22Rv1 (cell line): ENCODE results near the gene FNDC8.

Experiments
- H3K27ac ChIP-seq: fragments of 450-650 bp; 2 replicates; pipeline ENCODE4 v1.5.1; 2017
- ZFX ChIP-seq: fragments of 450-650 bp; IDR thresholded peaks from 2 replicates; pipeline ENCODE4 v1.6.1; 2017; ENCODE audit warnings: antibody characterized with exemption, borderline replicate concordance
- TF ChIP-seq, protein P1 (sequence below): fragments of 450-650 bp; IDR thresholded peaks from 2 replicates; pipeline ENCODE4 v1.5.1; 2017; ENCODE audit warnings: mild to moderate bottlenecking

Gene FNDC8

DNA sequence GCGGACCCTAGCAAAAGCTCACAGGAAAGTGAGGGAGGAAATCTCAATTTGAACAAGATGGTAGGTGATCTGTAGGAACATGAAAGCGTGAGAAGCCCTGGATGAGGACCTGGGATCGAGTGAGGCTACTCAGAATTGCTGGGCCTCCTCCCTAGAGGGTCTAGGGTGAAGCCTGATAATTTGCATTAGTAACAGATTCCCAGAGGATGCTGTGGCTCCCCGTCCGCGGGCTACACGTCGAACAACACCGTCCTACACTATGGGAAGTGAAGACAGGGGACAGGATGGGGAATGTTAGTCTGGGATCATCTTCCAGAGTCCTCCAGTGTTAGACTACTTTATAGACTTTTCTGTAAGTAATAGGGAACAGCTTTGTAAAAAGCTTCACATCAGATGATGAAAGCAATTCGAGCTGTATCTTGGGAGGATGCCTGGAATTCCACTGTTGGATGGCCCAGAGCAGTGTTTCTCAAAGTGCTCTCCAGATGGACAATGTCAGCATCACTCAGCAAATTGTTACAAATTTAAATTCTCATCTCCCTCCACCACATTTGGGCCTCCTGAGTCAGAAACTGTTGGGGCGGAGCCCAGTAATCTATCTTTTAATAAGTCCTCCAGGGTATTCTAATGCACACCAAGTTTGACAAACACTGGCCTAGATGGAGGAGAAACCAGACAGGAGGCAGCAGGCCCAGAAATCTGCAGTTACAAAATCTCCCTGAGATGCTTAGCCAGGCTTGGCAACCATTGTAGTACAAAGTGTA is 6.5 kb downstream of the FNDC8 start:
- no peak for TF ChIP-seq ZFX
- TF ChIP-seq, protein P1, sequence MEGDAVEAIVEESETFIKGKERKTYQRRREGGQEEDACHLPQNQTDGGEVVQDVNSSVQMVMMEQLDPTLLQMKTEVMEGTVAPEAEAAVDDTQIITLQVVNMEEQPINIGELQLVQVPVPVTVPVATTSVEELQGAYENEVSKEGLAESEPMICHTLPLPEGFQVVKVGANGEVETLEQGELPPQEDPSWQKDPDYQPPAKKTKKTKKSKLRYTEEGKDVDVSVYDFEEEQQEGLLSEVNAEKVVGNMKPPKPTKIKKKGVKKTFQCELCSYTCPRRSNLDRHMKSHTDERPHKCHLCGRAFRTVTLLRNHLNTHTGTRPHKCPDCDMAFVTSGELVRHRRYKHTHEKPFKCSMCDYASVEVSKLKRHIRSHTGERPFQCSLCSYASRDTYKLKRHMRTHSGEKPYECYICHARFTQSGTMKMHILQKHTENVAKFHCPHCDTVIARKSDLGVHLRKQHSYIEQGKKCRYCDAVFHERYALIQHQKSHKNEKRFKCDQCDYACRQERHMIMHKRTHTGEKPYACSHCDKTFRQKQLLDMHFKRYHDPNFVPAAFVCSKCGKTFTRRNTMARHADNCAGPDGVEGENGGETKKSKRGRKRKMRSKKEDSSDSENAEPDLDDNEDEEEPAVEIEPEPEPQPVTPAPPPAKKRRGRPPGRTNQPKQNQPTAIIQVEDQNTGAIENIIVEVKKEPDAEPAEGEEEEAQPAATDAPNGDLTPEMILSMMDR: no peak
- no peak overlapping the region for H3K27ac ChIP-seq

DNA sequence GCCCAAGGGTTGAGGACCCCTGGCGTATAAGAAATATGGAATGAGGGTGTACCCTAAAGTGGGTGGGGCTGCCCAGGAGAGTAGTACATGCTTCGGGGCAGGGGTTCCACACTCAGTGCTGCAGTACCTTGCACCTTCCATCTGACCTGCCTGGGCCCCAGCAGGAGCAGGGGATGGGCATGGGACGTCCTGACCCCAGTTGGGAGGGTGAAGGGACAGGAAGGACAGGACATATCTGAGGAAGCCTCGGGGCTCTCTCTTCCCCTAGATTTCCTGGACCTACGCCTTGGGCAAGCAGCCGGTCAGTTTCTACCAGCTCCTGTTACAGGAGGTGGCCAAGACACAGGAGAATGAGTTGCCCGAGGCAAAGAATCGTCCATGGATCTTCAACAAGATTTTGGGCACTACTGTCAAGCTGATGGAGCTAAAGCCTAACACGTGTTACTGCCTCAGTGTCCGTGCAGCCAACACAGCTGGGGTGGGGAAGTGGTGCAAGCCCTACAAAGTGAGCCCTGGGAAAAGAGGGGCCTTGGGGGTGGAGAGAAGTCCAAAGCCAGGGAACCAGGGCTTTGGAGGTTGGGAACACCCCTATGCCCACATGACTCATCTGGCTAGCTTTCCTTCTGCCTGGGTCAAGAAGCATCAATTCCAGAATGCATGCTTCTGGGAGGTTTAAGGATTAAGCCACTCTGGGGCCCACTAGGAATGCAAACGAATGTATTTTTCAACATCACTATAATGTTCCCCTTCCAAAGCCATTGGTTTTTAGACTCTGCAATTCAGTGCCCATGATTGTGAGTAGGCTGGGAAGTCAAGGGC is 7.9 kb downstream of the FNDC8 start:
- no peak for TF ChIP-seq ZFX
- TF ChIP-seq, protein P1: no peak
- H3K27ac ChIP-seq: no peak overlapping the region

DNA sequence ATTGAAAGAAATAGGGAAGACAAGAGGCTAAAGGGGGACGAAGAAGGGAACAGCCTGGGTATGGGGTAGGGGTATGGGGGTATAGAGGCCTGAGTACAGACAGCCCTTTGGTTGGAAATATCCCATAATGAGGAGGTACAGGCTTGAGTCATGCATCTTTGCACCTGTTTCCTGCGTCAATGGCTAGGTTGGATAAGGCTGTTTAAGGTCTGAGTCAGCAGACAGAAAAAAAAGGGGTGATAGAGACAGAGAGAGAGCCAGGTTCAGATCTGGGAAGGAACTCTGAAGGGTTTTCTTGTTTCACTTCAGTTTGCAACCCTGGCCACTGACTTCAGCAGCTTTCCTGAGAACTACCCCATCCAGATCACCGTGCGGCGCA is 8.5 kb downstream of the FNDC8 start:
- TF ChIP-seq ZFX: no peak
- TF ChIP-seq, protein P1: no peak
- H3K27ac ChIP-seq: no peak overlapping the region

DNA sequence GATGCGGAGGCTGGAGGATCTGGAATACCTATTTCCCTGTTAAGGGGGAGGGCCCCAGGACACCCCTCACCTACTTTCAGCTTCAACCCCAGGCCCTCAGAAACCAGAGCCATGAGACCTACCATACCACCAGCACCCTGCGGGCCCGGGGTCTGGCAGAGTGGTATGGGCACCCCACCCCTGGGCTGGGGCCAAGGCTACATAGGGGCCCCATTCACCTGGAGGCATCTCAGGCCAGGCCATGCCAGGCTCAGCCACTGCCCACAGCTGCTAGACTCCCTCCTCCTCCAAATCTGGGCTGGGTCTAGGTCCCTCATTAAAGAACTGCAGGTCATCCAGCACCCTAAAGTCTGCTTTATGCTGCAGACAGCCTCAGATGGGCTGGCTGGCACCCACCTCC is 9.0 kb downstream of the FNDC8 start:
- no peak for TF ChIP-seq ZFX
- TF ChIP-seq, protein P1: no peak
- no peak overlapping the region for H3K27ac ChIP-seq

DNA sequence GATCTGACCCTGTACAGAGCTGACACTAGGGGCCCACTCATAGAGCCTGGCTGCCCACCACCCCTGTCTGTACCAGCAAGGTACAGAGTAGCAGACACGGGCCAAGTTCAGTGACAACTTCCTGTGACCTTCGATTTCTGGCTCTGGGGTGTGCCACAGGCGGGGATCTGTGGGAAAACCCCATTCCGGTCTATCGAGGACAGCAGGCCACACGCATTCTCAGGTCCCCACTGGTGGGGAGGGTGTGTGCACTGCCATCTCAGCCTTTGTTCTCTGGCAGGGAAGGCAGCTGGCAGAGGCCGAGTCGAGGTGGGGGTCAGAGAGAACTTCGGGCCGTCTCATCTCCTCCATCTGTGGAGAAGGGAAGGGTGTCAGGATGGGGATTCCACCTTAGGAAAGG is 10.7 kb downstream of the FNDC8 start:
- TF ChIP-seq ZFX: no peak
- no peak overlapping the region for H3K27ac ChIP-seq

DNA sequence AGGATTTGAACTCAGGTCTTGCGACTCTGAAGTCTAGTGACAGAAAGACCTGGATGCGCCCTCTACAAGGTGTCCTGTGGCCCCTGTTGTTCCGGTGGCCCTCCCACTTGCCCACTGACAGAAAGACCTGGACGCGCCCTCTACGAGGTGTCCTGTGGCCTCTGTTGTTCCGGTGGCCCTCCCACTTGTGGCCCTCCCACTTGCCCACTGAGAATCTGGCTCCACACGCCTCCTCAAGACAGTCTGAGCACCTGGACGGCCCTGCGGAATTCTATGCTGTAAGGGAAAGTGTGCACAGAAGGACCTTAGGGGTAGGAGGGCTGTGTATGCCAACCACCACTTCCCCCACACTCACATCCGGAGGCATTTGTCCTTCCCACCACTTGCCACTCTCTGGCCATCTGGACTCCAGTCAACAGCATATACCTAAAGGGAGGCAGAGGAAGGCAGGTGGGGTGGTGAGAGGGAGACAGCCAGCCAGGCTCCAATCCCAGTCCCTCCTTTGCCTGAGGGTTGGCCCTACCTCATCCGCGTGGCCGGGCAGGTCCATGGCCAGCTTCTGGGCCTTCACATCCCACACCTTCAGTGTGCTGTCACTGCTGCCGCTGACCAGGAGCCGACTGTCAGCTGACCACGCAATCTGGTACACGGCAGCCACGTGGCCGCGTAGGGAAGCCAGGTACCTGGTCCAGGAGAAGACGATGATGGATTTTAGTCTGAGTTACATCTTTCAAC is 11.6 kb downstream of the FNDC8 start:
- TF ChIP-seq, protein P1: no peak
- TF ChIP-seq ZFX: no peak
- no peak overlapping the region for H3K27ac ChIP-seq

DNA sequence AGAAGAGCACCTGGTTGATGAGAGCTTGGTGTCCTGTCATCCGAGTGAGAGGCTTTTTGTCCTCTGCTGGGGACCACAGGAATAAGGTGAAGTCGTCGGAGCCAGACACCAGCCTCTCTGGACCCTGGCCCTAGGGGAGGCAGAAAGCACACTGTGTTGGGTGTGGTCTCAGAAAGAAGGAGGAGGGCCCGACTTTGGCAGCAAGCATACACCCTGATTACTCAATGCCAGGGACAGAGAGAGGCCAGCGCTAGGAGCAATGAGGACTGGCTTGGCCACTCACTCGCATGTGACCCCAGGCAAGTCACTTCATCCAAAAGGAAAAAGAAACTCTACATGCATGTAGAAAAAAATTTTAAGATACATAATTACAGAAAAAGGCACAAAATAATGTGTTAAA is 13.9 kb downstream of the FNDC8 start:
- H3K27ac ChIP-seq: no peak overlapping the region
- no peak for TF ChIP-seq ZFX
- TF ChIP-seq, protein P1: no peak
